ENCODE measurements around the gene MED13L. TPM values are rescaled to one million over a fixed set of nuclear protein-coding genes. Genes with fewer than 3 reads are reported as not detected.

Gene MED13L
- polyA plus RNA-seq, 4 donors: 9.8 to 74.0 (median 14.3) TPM

DNA sequence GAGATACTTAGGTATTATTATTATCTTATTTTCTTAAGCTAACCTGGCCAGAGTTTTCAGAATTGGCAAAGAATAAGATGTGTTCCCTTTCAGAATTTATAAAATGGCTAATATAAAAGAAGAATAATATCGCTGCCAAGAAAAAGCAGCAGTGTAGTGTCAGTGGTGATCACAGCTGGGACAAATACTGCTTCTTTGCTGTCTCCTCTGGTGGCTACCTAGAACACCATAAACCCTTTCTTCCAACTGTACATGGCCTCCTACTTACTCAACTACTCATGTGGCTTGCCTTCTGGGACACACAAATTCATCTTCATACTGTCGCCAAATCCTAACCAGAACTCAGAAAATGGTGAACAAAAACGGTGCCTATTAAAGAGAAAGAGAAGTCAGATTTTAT lies 72.7 kb downstream of the MED13L start:
- H3K36me3 ChIP-seq (ENCODE audit: control insufficient read depth in 3 of 3, insufficient read depth in 2 of 3, low read depth in 1 of 3, low read length in 3 of 3): peaks cover 0 to 4% (median 0%) of the 10 kb centered on the region in 3 donors
- peaks cover 0 to 12% (median 3%) of the 10 kb centered on the region in 3 donors for H3K4me1 ChIP-seq (ENCODE audit: control insufficient read depth in 3 of 3, insufficient read depth in 2 of 3, low read depth in 1 of 3, low read length in 2 of 3)
- no peaks in the 10 kb centered on the region for H3K9me3 ChIP-seq (ENCODE audit: control insufficient read depth in 2 of 2, insufficient read depth in 1 of 2, low read depth in 1 of 2, low read length in 1 of 2)
- FAIRE-seq: no peak
- no peak overlapping the region for H3K27ac ChIP-seq (ENCODE audit: low read depth in 1 of 3, low read length in 2 of 3)
- no peak overlapping the region for H3K4me3 ChIP-seq (ENCODE audit: low read depth in 1 of 3, low read length in 3 of 3)
- WGBS, 3 donors: 91 to 97% (median 96%) methylated on average over 3 of the region's 3 CpGs
- no peak for DNase-seq
- H3K27me3 ChIP-seq (ENCODE audit: control insufficient read depth in 3 of 3, insufficient read depth in 3 of 3, low read length in 3 of 3): no peaks in the 10 kb centered on the region

- peaks cover 0 to 4% (median 0%) of the 10 kb centered on the region in 3 donors for H3K36me3 ChIP-seq (ENCODE audit: control insufficient read depth in 3 of 3, insufficient read depth in 2 of 3, low read depth in 1 of 3, low read length in 3 of 3)
- no peak overlapping the region for H3K27ac ChIP-seq (ENCODE audit: low read depth in 1 of 3, low read length in 2 of 3)
- DNase-seq (no peak), FAIRE-seq (no peak)
- 75 to 89% (median 80%) methylated on average over 4 of the region's 4 CpGs for WGBS, 3 donors
- H3K4me1 ChIP-seq (ENCODE audit: control insufficient read depth in 3 of 3, insufficient read depth in 2 of 3, low read depth in 1 of 3, low read length in 2 of 3): peaks cover 0 to 7% (median 0%) of the 10 kb centered on the region in 3 donors
- no peak overlapping the region for H3K4me3 ChIP-seq (ENCODE audit: low read depth in 1 of 3, low read length in 3 of 3)
- H3K27me3 ChIP-seq (ENCODE audit: control insufficient read depth in 3 of 3, insufficient read depth in 3 of 3, low read length in 3 of 3): no peaks in the 10 kb centered on the region
- no peaks in the 10 kb centered on the region for H3K9me3 ChIP-seq (ENCODE audit: control insufficient read depth in 2 of 2, insufficient read depth in 1 of 2, low read depth in 1 of 2, low read length in 1 of 2)
These were observed 73.3 kb downstream of the MED13L start for GRCh38 chr12:116204169-116204568.

- WGBS, 3 donors: 72 to 85% (median 81%) methylated on average over 4 of the region's 4 CpGs
- Histone ChIP-seq H3K9me3 (ENCODE audit: control insufficient read depth in 2 of 2, insufficient read depth in 1 of 2, low read depth in 1 of 2, low read length in 1 of 2) (no peaks in the 10 kb centered on the region), H3K4me3 (ENCODE audit: low read depth in 1 of 3, low read length in 3 of 3) (no peak overlapping the region), H3K36me3 (ENCODE audit: control insufficient read depth in 3 of 3, insufficient read depth in 2 of 3, low read depth in 1 of 3, low read length in 3 of 3) (peaks cover 0 to 2% (median 0%) of the 10 kb centered on the region in 3 donors), H3K27me3 (ENCODE audit: control insufficient read depth in 3 of 3, insufficient read depth in 3 of 3, low read length in 3 of 3) (no peaks in the 10 kb centered on the region), H3K27ac (ENCODE audit: low read depth in 1 of 3, low read length in 2 of 3) (no peak overlapping the region), H3K4me1 (ENCODE audit: control insufficient read depth in 3 of 3, insufficient read depth in 2 of 3, low read depth in 1 of 3, low read length in 2 of 3) (peaks cover 0 to 12% (median 0%) of the 10 kb centered on the region in 3 donors)
- FAIRE-seq: no peak
- DNase-seq: no peak
These were observed 74.6 kb downstream of the MED13L start for GRCh38 chr12:116202940-116203339.

DNA sequence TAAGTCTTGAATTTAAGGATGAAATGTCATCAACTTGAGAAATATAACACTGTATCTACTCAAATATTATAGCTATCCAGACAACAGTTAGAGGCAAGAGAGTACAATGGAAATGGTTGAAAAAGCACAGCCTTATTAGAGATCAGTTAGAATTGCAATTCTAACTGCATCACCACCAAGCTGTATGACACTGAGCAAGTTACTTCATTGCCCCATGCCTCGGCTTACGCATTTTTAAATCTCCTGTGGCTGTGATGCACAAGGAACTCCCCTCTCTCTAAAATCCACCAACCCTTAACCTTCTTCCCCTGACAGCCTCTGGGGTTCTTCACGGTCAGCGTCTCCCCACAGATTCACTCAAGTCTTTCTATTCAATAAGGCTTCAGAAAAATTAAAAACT lies 75.1 kb downstream of the MED13L start:
- peaks cover 0 to 12% (median 0%) of the 10 kb centered on the region in 3 donors for H3K4me1 ChIP-seq (ENCODE audit: control insufficient read depth in 3 of 3, insufficient read depth in 2 of 3, low read depth in 1 of 3, low read length in 2 of 3)
- H3K36me3 ChIP-seq (ENCODE audit: control insufficient read depth in 3 of 3, insufficient read depth in 2 of 3, low read depth in 1 of 3, low read length in 3 of 3): peaks cover 0 to 2% (median 0%) of the 10 kb centered on the region in 3 donors
- FAIRE-seq: no peak
- no peaks in the 10 kb centered on the region for H3K9me3 ChIP-seq (ENCODE audit: control insufficient read depth in 2 of 2, insufficient read depth in 1 of 2, low read depth in 1 of 2, low read length in 1 of 2)
- no peak overlapping the region for H3K4me3 ChIP-seq (ENCODE audit: low read depth in 1 of 3, low read length in 3 of 3)
- WGBS, 3 donors: 87 to 91% (median 89%) methylated on average over 4 of the region's 4 CpGs
- no peak for DNase-seq
- no peak overlapping the region for H3K27ac ChIP-seq (ENCODE audit: low read depth in 1 of 3, low read length in 2 of 3)
- no peaks in the 10 kb centered on the region for H3K27me3 ChIP-seq (ENCODE audit: control insufficient read depth in 3 of 3, insufficient read depth in 3 of 3, low read length in 3 of 3)

DNA sequence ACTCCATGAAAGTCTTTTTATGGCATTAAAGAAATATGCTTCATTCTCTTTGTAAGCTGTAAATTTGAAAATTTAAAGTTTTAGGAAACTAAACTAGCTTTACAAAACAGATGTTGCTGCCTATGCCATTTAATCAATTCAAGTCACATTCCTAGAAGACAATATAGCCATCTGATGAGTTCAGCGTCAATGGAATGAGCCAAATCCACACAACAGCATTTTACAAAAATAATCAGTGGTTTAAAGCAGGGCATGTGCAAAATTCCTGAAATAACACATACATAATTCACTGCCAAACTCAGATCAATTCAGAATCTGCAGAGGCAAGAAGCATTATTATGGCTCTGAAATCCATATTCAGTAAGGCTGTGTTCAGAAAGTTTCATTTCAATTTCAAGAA lies 75.6 kb downstream of the MED13L start:
- 70 to 96% (median 94%) methylated on average over 1 of the region's 1 CpG for WGBS, 3 donors
- FAIRE-seq: no peak

DNA sequence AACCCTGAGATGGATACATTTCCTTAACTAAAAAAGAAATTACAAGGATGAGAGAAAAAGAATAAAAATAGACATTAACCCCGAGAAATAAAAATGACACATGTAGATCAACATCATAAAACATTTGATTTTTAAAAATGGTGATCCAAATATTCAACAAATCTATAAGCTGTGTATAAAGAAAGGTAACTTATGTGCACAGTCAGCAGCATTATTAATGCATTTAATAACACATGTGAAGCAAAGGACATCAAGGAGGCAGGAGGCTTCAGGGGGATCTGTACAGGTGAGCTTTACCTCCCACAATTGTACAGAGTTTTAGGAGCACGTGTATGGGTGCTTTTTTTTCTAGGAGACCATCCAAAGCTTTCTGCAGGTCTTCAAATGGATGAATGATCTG lies 76.1 kb downstream of the MED13L start:
- H3K27me3 ChIP-seq (ENCODE audit: control insufficient read depth in 3 of 3, insufficient read depth in 3 of 3, low read length in 3 of 3): no peaks in the 10 kb centered on the region
- no peak overlapping the region for H3K27ac ChIP-seq (ENCODE audit: low read depth in 1 of 3, low read length in 2 of 3)
- H3K9me3 ChIP-seq (ENCODE audit: control insufficient read depth in 2 of 2, insufficient read depth in 1 of 2, low read depth in 1 of 2, low read length in 1 of 2): no peaks in the 10 kb centered on the region
- no peak overlapping the region for H3K4me3 ChIP-seq (ENCODE audit: low read depth in 1 of 3, low read length in 3 of 3)
- peaks cover 0 to 14% (median 5%) of the 10 kb centered on the region in 3 donors for H3K4me1 ChIP-seq (ENCODE audit: control insufficient read depth in 3 of 3, insufficient read depth in 2 of 3, low read depth in 1 of 3, low read length in 2 of 3)
- DNase-seq (no peak), FAIRE-seq (no peak)
- 74 to 84% (median 83%) methylated on average over 2 of the region's 2 CpGs for WGBS, 3 donors
- H3K36me3 ChIP-seq (ENCODE audit: control insufficient read depth in 3 of 3, insufficient read depth in 2 of 3, low read depth in 1 of 3, low read length in 3 of 3): peaks cover 0 to 2% (median 0%) of the 10 kb centered on the region in 3 donors

More for the DNA sequence above, 75.6 kb downstream of the MED13L start:
- H3K4me1 ChIP-seq (ENCODE audit: control insufficient read depth in 3 of 3, insufficient read depth in 2 of 3, low read depth in 1 of 3, low read length in 2 of 3): peaks cover 0 to 14% (median 5%) of the 10 kb centered on the region in 3 donors
- H3K27ac ChIP-seq (ENCODE audit: low read depth in 1 of 3, low read length in 2 of 3): no peak overlapping the region
- no peaks in the 10 kb centered on the region for H3K27me3 ChIP-seq (ENCODE audit: control insufficient read depth in 3 of 3, insufficient read depth in 3 of 3, low read length in 3 of 3)
- no peaks in the 10 kb centered on the region for H3K9me3 ChIP-seq (ENCODE audit: control insufficient read depth in 2 of 2, insufficient read depth in 1 of 2, low read depth in 1 of 2, low read length in 1 of 2)
- no peak for DNase-seq
- no peak overlapping the region for H3K4me3 ChIP-seq (ENCODE audit: low read depth in 1 of 3, low read length in 3 of 3)
- H3K36me3 ChIP-seq (ENCODE audit: control insufficient read depth in 3 of 3, insufficient read depth in 2 of 3, low read depth in 1 of 3, low read length in 3 of 3): peaks cover 0 to 2% (median 0%) of the 10 kb centered on the region in 3 donors

- Histone ChIP-seq H3K27ac (ENCODE audit: low read depth in 1 of 3, low read length in 2 of 3) (no peak overlapping the region), H3K4me1 (ENCODE audit: control insufficient read depth in 3 of 3, insufficient read depth in 2 of 3, low read depth in 1 of 3, low read length in 2 of 3) (peaks cover 0 to 14% (median 5%) of the 10 kb centered on the region in 3 donors), H3K27me3 (ENCODE audit: control insufficient read depth in 3 of 3, insufficient read depth in 3 of 3, low read length in 3 of 3) (no peaks in the 10 kb centered on the region), H3K36me3 (ENCODE audit: control insufficient read depth in 3 of 3, insufficient read depth in 2 of 3, low read depth in 1 of 3, low read length in 3 of 3) (peaks cover 0 to 2% (median 0%) of the 10 kb centered on the region in 3 donors), H3K4me3 (ENCODE audit: low read depth in 1 of 3, low read length in 3 of 3) (no peak overlapping the region), H3K9me3 (ENCODE audit: control insufficient read depth in 2 of 2, insufficient read depth in 1 of 2, low read depth in 1 of 2, low read length in 1 of 2) (no peaks in the 10 kb centered on the region)
- DNase-seq (no peak), FAIRE-seq (no peak)
- 94 to 97% (median 97%) methylated on average over 1 of the region's 1 CpG for WGBS, 3 donors
These were observed 76.7 kb downstream of the MED13L start for GRCh38 chr12:116200812-116201211.

DNA sequence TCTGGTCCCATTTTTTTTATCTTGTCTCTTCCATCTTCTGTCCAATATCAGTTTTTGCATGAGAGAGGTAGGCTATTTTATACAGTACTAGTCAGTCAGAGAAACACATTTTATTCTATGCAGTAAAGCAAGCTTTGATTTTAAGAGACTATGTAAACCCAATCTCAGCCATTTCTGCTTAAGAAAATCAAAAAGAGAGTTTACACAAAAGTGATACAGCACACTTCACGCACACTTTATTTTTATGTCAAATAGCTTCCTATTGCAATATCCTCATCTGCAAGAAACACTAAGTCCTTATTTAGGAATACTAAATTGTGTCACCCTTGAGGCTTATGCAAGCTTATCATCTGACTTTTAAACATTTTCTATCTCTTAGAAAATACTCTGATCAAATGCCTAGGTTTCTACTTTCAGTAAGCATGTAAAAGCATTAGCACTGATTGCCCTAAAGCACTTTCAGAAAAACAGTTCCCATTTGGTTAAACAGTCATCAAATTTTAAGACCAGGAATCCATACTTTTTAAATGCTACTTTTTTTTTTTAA lies 78.3 kb downstream of the MED13L start:
- no peak overlapping the region for H3K27ac ChIP-seq (ENCODE audit: low read depth in 1 of 3, low read length in 2 of 3)
- FAIRE-seq (no peak), DNase-seq (no peak)
- H3K4me1 ChIP-seq (ENCODE audit: control insufficient read depth in 3 of 3, insufficient read depth in 2 of 3, low read depth in 1 of 3, low read length in 2 of 3): peaks cover 0 to 19% (median 5%) of the 10 kb centered on the region in 3 donors
- H3K27me3 ChIP-seq (ENCODE audit: control insufficient read depth in 3 of 3, insufficient read depth in 3 of 3, low read length in 3 of 3): no peaks in the 10 kb centered on the region
- H3K9me3 ChIP-seq (ENCODE audit: control insufficient read depth in 2 of 2, insufficient read depth in 1 of 2, low read depth in 1 of 2, low read length in 1 of 2): no peaks in the 10 kb centered on the region
- peaks cover 0 to 2% (median 0%) of the 10 kb centered on the region in 3 donors for H3K36me3 ChIP-seq (ENCODE audit: control insufficient read depth in 3 of 3, insufficient read depth in 2 of 3, low read depth in 1 of 3, low read length in 3 of 3)
- 86 to 91% (median 88%) methylated on average over 1 of the region's 1 CpG for WGBS, 3 donors
- no peak overlapping the region for H3K4me3 ChIP-seq (ENCODE audit: low read depth in 1 of 3, low read length in 3 of 3)

All from small intestine (tissue), 7 donors.